T-cell (primary cell): ENCODE data around the gene RIC8B. TPM values are rescaled to one million over a fixed set of nuclear protein-coding genes. Genes with fewer than 3 reads are reported as not detected.

ENCODE experiments used
- ATAC-seq, 4 experiments: fragments of 200-7000 bp in 3 of 4; fragments of 150-1000 bp in 1 of 4; cut with Tn5 transposase; replicated peaks in 1 of 4; 1 replicate in 3 of 4; 2 replicates in 1 of 4; pipeline ENCODE4 v1.10.0; 2021; ENCODE audit warnings: moderate library complexity in 3 of 4, mild to moderate bottlenecking in 2 of 4, moderate number of reproducible peaks in 1 of 4
- CTCF ChIA-PET, 2 donors: fragments of 300-600 bp; sonication (Branson Sonifier 250); formaldehyde crosslinking; loops; one replicate each; lab custom pipeline; 2022; ENCODE audit warnings: antibody characterized with exemption in 2 of 2; lab: Charles Lee
- POLR2A ChIA-PET, 2 donors: fragments of 300-600 bp; sonication (Branson Sonifier 250); formaldehyde crosslinking; loops; one replicate each; lab custom pipeline; 2022; ENCODE audit warnings: antibody characterized with exemption in 2 of 2; lab: Charles Lee
- DNase-seq, 35 experiments: peaks; one replicate each; pipeline versions ENCODE4 v3.0.0 to v3.0.0-alpha.2; 2013 to 2023
- H3K27ac ChIP-seq: one replicate; pipeline ENCODE4 v1.5.1; 2013; ENCODE audit warnings: low read length
- H3K27me3 ChIP-seq, 2 experiments: replicated peaks in 1 of 2; 1 replicate in 1 of 2; 2 replicates in 1 of 2; pipeline versions ENCODE4 v1.6.1 to v1.7.0; 2013; ENCODE audit warnings: low read length in 1 of 2, mixed read lengths in 1 of 2; ENCODE audit not compliant: control insufficient read depth in 2 of 2, insufficient read depth in 2 of 2; ENCODE audit errors: extremely low read depth in 1 of 2
- H3K36me3 ChIP-seq, 2 donors: 1 replicate in 1 of 2; 2 replicates in 1 of 2; pipeline versions ENCODE4 v1.6.1 to v1.7.0; 2013; ENCODE audit warnings: low read length in 1 of 2; ENCODE audit not compliant: control insufficient read depth in 2 of 2, insufficient read depth in 1 of 2; ENCODE audit errors: extremely low read depth in 1 of 2
- H3K4me1 ChIP-seq, 2 experiments: 1 replicate in 1 of 2; 2 replicates in 1 of 2; pipeline versions ENCODE4 v1.6.1 to v1.7.0; 2013; ENCODE audit warnings: low read length in 2 of 2, mixed read lengths in 1 of 2; ENCODE audit not compliant: insufficient read depth in 2 of 2, control insufficient read depth in 1 of 2; ENCODE audit errors: extremely low read depth in 1 of 2
- H3K4me3 ChIP-seq, 2 donors: 1 replicate in 1 of 2; 2 replicates in 1 of 2; pipeline versions ENCODE4 v1.5.1 to v1.7.0; 2013; ENCODE audit warnings: mild to moderate bottlenecking in 2 of 2, low read length in 1 of 2, moderate library complexity in 1 of 2; ENCODE audit not compliant: control insufficient read depth in 1 of 2; ENCODE audit errors: extremely low read depth in 1 of 2
- H3K9me3 ChIP-seq: 2 replicates; pipeline ENCODE4 v1.7.0; 2013
- H3K27ac Mint-ChIP-seq, 2 donors: one replicate each; pipeline ENCODE4 v1.8.0; 2020 to 2021; ENCODE audit warnings: mild to moderate bottlenecking in 2 of 2, mixed read lengths in 2 of 2
- H3K27me3 Mint-ChIP-seq, 2 donors: one replicate each; pipeline ENCODE4 v1.8.0; 2021 to 2022; ENCODE audit warnings: mixed read lengths in 2 of 2
- H3K36me3 Mint-ChIP-seq: one replicate; pipeline ENCODE4 v1.8.0; 2021; ENCODE audit warnings: mixed read lengths
- H3K4me1 Mint-ChIP-seq, 3 donors: one replicate each; pipeline ENCODE4 v1.8.0; 2020 to 2022; ENCODE audit warnings: mixed read lengths in 3 of 3, mild to moderate bottlenecking in 1 of 3
- H3K4me3 Mint-ChIP-seq, 3 donors: one replicate each; pipeline ENCODE4 v1.8.0; 2020 to 2022; ENCODE audit warnings: mild to moderate bottlenecking in 3 of 3, mixed read lengths in 3 of 3, moderate library complexity in 3 of 3
- H3K9me3 Mint-ChIP-seq, 3 donors: one replicate each; pipeline ENCODE4 v1.8.0; 2020 to 2022; ENCODE audit warnings: mixed read lengths in 3 of 3
- WGBS: methylation state at CpG from one replicate; pipeline ENCODE4 v1.1.5; 2013; ENCODE audit warnings: missing lambda C conversion rate; ENCODE audit not compliant: insufficient coverage; 5-methylcytosine and 5-hydroxymethylcytosine counted together
- total RNA-seq, 35 experiments: library from RNA in 6 of 35; stranded (reverse) in 6 of 35; fragments of 120-200 nt in 1 of 35; gene quantifications; one replicate each; pipeline versions ENCODE4 v1.2.1 to v1.2.4 and lab custom pipeline; 2013 to 2026

RIC8B gene
- total RNA-seq, 5 donors from 2014 or later (not counting 1 experiment from before 2014, with no cell fraction given): 12.9 to 16.7 (median 13.9) TPM

DNA sequence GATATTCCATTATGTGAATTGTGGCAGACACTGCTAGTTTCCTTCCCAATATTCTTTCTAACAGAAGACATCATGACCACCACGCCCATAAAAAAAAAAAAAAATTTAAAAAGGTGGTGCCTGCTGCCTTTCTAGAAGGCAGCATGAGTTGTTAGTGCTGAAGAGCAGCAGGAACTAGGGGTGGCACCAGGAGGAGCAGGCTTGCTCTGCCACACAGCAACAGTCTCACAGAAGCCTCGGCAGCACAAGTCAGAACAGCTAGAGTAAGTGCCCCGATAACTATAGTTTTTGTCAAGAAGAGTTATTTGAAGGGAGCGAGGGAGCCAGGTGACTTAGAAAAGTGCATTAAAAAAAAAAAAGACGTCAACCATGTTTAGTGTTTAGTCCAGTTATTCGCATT, 114.8 kb downstream of the RIC8B start:
- POLR2A ChIA-PET: interaction anchor here in 1 of 2 donors (0.5 kb wide), 1 partner anchor 267 kb away, joined by 4 read pairs; no protein-coding TSS in a partner anchor
- H3K36me3 Mint-ChIP-seq: peaks cover 20% of the 10 kb centered on the region
- DNase-seq (no peak), ATAC-seq (no peak)
- H3K27me3 Mint-ChIP-seq: no peaks in the 10 kb centered on the region
- 95% methylated on average over 5 of the region's 6 CpGs for WGBS
- CTCF ChIA-PET: no interaction called here
- H3K4me1 Mint-ChIP-seq: no peaks in the 10 kb centered on the region
- Histone ChIP-seq H3K4me1 (no peaks in the 10 kb centered on the region), H3K27ac (no peak overlapping the region), H3K9me3 (no peaks in the 10 kb centered on the region), H3K27me3 (no peaks in the 10 kb centered on the region), H3K36me3 (peaks cover 0 to 29% of the 10 kb centered on the region in 2 donors), H3K4me3 (no peak overlapping the region)
- no peaks in the 10 kb centered on the region for H3K9me3 Mint-ChIP-seq
- H3K4me3 Mint-ChIP-seq: no peak overlapping the region
- no peak overlapping the region for H3K27ac Mint-ChIP-seq

DNA sequence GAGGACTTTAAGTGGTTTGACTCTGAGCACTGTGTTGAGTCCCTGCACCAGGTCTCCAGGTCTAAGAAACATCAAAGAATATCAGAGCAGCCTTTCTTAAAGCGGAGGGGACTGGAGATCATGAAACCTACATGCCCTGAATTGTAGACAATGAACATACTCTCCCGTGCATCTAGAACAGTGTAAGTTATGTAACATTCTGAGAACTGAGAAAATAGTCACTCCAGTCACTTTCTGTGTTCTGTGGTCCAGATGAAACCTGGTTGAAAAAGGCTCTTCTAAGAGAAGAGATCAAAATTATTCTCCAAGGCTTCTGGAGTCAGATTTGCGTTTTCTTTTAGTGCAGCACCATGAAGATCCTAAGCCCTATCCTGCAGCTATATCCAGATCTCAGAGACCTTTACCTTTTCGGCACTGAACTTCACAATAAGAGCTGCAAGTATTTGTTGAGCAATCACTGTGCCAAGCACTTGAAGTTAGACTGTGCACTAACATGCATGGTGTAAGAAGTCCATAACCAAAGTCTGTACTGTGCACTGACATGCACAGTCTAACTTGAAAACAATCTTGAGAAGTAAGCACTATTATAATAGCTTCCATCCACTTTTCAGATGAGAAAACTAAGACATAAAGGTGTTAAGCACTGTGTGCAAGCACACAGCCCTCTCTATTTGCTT, 115.6 kb downstream of the RIC8B start:
- peaks cover 16% of the 10 kb centered on the region for H3K36me3 Mint-ChIP-seq
- WGBS: 80% methylated on average over 1 of the region's 4 CpGs

DNA sequence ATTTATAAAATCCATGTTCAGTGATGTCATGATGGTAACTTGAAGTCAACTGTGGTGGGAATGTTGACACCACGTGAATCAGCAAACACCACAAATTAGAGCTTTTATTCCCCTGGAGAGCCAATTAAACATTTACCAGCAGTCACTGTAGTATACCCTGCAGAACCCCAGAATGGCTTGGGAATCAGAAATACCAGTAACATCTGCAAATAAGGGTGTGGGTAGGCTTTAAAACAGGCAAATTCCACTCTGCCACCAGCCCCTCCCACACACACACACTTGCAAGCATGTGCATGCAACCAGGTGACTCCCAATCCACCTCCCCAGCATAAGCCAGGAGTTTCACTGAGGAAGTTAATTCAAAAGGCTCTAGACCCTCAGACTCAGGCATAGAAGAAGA, 117.6 kb downstream of the RIC8B start:
- Histone ChIP-seq H3K4me3 (no peak overlapping the region), H3K4me1 (no peaks in the 10 kb centered on the region), H3K27me3 (no peaks in the 10 kb centered on the region), H3K27ac (no peak overlapping the region), H3K36me3 (peaks cover 0 to 11% of the 10 kb centered on the region in 2 donors), H3K9me3 (no peaks in the 10 kb centered on the region)
- DNase-seq: no peak
- H3K9me3 Mint-ChIP-seq: peaks cover 0 to 4% (median 4%) of the 10 kb centered on the region in 3 donors
- WGBS: no CpG with 5 or more reads among the region's 1 CpG
- H3K27ac Mint-ChIP-seq: no peak overlapping the region
- peaks cover 6 to 11% (median 7%) of the 10 kb centered on the region in 3 donors for H3K4me1 Mint-ChIP-seq
- peaks cover 6% of the 10 kb centered on the region for H3K36me3 Mint-ChIP-seq
- ATAC-seq: no peak
- H3K27me3 Mint-ChIP-seq: no peaks in the 10 kb centered on the region
- CTCF ChIA-PET: no interaction called here
- POLR2A ChIA-PET: no interaction called here
- H3K4me3 Mint-ChIP-seq: no peak overlapping the region

More for the DNA sequence above, 115.6 kb downstream of the RIC8B start:
- ChIA-PET CTCF (no interaction called here), POLR2A (no interaction called here)
- H3K4me1 Mint-ChIP-seq: no peaks in the 10 kb centered on the region
- DNase-seq (no peak), ATAC-seq (no peak)
- H3K9me3 Mint-ChIP-seq: no peaks in the 10 kb centered on the region
- Histone ChIP-seq H3K4me1 (no peaks in the 10 kb centered on the region), H3K27me3 (no peaks in the 10 kb centered on the region), H3K4me3 (no peak overlapping the region), H3K9me3 (no peaks in the 10 kb centered on the region), H3K36me3 (peaks cover 0 to 23% of the 10 kb centered on the region in 2 donors), H3K27ac (no peak overlapping the region)
- no peak overlapping the region for H3K27ac Mint-ChIP-seq
- no peaks in the 10 kb centered on the region for H3K27me3 Mint-ChIP-seq
- no peak overlapping the region for H3K4me3 Mint-ChIP-seq

- Mint-ChIP-seq H3K9me3 (peaks cover 0 to 4% (median 4%) of the 10 kb centered on the region in 3 donors), H3K27me3 (no peaks in the 10 kb centered on the region), H3K4me3 (no peak overlapping the region), H3K27ac (no peak overlapping the region), H3K4me1 (peaks cover 6 to 11% (median 7%) of the 10 kb centered on the region in 3 donors), H3K36me3 (no peaks in the 10 kb centered on the region)
- H3K9me3 ChIP-seq: no peaks in the 10 kb centered on the region
- CTCF ChIA-PET: no interaction called here
- H3K27me3 ChIP-seq: no peaks in the 10 kb centered on the region
- ATAC-seq (no peak), DNase-seq (no peak)
- 83% methylated on average over 6 of the region's 8 CpGs for WGBS
- H3K36me3 ChIP-seq: peaks cover 0 to 2% of the 10 kb centered on the region in 2 donors
- H3K4me3 ChIP-seq: no peak overlapping the region
- POLR2A ChIA-PET: no interaction called here
- H3K27ac ChIP-seq: no peak overlapping the region
- no peaks in the 10 kb centered on the region for H3K4me1 ChIP-seq
These were observed 119.0 kb downstream of the RIC8B start for GRCh38 chr12:106893451-106893850.

GRCh38 chr12:106894774-106895173, 120.3 kb downstream of the RIC8B start:
- no peaks in the 10 kb centered on the region for H3K27me3 ChIP-seq
- ChIA-PET POLR2A (interaction anchor here (0.5 to 0.7 kb wide), 4 partner anchors 23 to 536 kb away, joined by 4 to 9 read pairs (median 6); no protein-coding TSS in a partner anchor), CTCF (interaction anchor here in 1 of 2 donors (0.6 to 0.7 kb wide), 3 partner anchors 12 to 313 kb away, joined by 3 to 4 read pairs (median 3); no protein-coding TSS in a partner anchor)
- Mint-ChIP-seq H3K4me3 (no peak overlapping the region), H3K36me3 (no peaks in the 10 kb centered on the region), H3K4me1 (peaks cover 6 to 11% (median 7%) of the 10 kb centered on the region in 3 donors), H3K27ac (no peak overlapping the region), H3K27me3 (no peaks in the 10 kb centered on the region), H3K9me3 (peaks cover 0 to 4% (median 4%) of the 10 kb centered on the region in 3 donors)
- no CpG with 5 or more reads among the region's 1 CpG for WGBS
- DNase-seq (no peak), ATAC-seq (no peak)
- H3K27ac ChIP-seq: no peak overlapping the region
- H3K9me3 ChIP-seq: no peaks in the 10 kb centered on the region
- H3K36me3 ChIP-seq: no peaks in the 10 kb centered on the region
- no peak overlapping the region for H3K4me3 ChIP-seq
- no peaks in the 10 kb centered on the region for H3K4me1 ChIP-seq

DNA sequence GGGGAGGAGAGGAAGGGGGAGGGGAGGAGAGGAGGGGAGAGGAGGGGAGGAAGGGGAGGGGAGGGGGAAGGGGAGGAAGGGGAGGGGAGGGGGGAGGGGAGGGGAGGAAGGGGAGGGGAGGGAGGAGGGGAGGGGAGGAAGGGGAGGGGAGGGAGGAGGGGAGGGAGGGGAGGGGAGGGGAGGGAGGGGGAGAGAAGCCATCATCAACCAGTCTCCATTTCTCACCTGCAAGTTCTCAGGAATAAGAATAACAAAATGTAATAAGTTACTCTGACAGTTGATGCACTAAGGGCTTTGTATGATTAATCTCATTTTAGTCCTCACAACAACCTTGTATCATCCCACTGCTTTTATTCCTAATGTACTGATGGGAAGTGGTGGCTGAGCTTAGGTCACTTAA, 122.1 kb downstream of the RIC8B start:
- Histone ChIP-seq H3K9me3 (no peaks in the 10 kb centered on the region), H3K27me3 (peaks cover 2 to 4% of the 10 kb centered on the region in 2 experiments), H3K4me3 (no peak overlapping the region), H3K27ac (no peak overlapping the region), H3K36me3 (no peaks in the 10 kb centered on the region), H3K4me1 (no peaks in the 10 kb centered on the region)
- H3K27ac Mint-ChIP-seq: peak overlapping the region; percentile 52 to 59
- no peak overlapping the region for H3K4me3 Mint-ChIP-seq
- no peaks in the 10 kb centered on the region for H3K27me3 Mint-ChIP-seq
- no peak for ATAC-seq
- POLR2A ChIA-PET: no interaction called here
- CTCF ChIA-PET: interaction anchor here in 1 of 2 donors (0.7 kb wide), 1 partner anchor 12 kb away, joined by 3 read pairs; no protein-coding TSS in a partner anchor
- no peaks in the 10 kb centered on the region for H3K36me3 Mint-ChIP-seq
- no peak for DNase-seq
- peaks cover 6 to 11% (median 7%) of the 10 kb centered on the region in 3 donors for H3K4me1 Mint-ChIP-seq
- H3K9me3 Mint-ChIP-seq: peaks cover 0 to 4% (median 4%) of the 10 kb centered on the region in 3 donors
